Astrocyte (in vitro differentiated cells and primary cell): ENCODE measurements around the gene ATP2B3. TPM values are rescaled to one million over a fixed set of nuclear protein-coding genes. Genes with fewer than 3 reads are reported as not detected.

Experiments
- DNase-seq: peaks from one replicate; pipeline ENCODE4 v3.0.0-alpha.2; 2010; ENCODE audit warnings: low read depth
- FAIRE-seq: peaks from 2 replicates; lab custom pipeline; 2011; peaks lifted over from hg19 to GRCh38; lab: Jason Lieb, UNC
- H2AFZ ChIP-seq: 2 replicates; pipeline ENCODE4 v1.6.0; 2012; ENCODE audit warnings: low read depth, low read length, inconsistent platforms
- H3K27ac ChIP-seq: 2 replicates; pipeline ENCODE4 v1.5.1; 2011; ENCODE audit warnings: low read depth, low read length, inconsistent platforms
- H3K27me3 ChIP-seq: 2 replicates; pipeline ENCODE4 v1.6.0; 2011; ENCODE audit warnings: low read length, inconsistent platforms; ENCODE audit not compliant: insufficient read depth
- H3K36me3 ChIP-seq: 2 replicates; pipeline ENCODE4 v1.5.1; 2011; ENCODE audit warnings: low read length, inconsistent platforms; ENCODE audit not compliant: insufficient read depth
- H3K4me1 ChIP-seq: 2 replicates; pipeline ENCODE4 v1.5.1; 2011; ENCODE audit warnings: low read length, inconsistent platforms; ENCODE audit not compliant: insufficient read depth
- H3K4me2 ChIP-seq: 2 replicates; pipeline ENCODE4 v1.6.0; 2012; ENCODE audit warnings: low read length, inconsistent platforms
- H3K4me3 ChIP-seq: 2 replicates; pipeline ENCODE4 v1.5.1; 2011; ENCODE audit warnings: low read depth, mild to moderate bottlenecking, low read length, inconsistent platforms; ENCODE audit not compliant: insufficient read depth
- H3K79me2 ChIP-seq: 2 replicates; pipeline ENCODE4 v1.6.0; 2012; ENCODE audit warnings: mild to moderate bottlenecking, low read length, inconsistent platforms; ENCODE audit not compliant: insufficient read depth
- H3K9ac ChIP-seq: 2 replicates; pipeline ENCODE4 v1.6.0; 2012; ENCODE audit warnings: mild to moderate bottlenecking, low read length, inconsistent platforms
- H3K9me3 ChIP-seq: 2 replicates; pipeline ENCODE4 v1.5.1; 2012; ENCODE audit warnings: low read depth, mild to moderate bottlenecking, low read length, inconsistent platforms; ENCODE audit not compliant: insufficient read depth
- H4K20me1 ChIP-seq: 2 replicates; pipeline ENCODE4 v1.6.0; 2012; ENCODE audit warnings: low read length, inconsistent platforms; ENCODE audit not compliant: insufficient read depth
- H3K27ac Mint-ChIP-seq: one replicate; pipeline ENCODE4 v1.8.0; 2021; ENCODE audit warnings: mild to moderate bottlenecking, mixed read lengths; ENCODE audit not compliant: unreplicated experiment
- H3K27me3 Mint-ChIP-seq: one replicate; pipeline ENCODE4 v1.8.0; 2021; ENCODE audit warnings: low read depth, mixed read lengths; ENCODE audit not compliant: unreplicated experiment
- H3K36me3 Mint-ChIP-seq: one replicate; pipeline ENCODE4 v1.8.0; 2021; ENCODE audit warnings: low read depth, mixed read lengths; ENCODE audit not compliant: unreplicated experiment
- H3K4me1 Mint-ChIP-seq: one replicate; pipeline ENCODE4 v1.8.0; 2021; ENCODE audit warnings: low read depth, mixed read lengths; ENCODE audit not compliant: unreplicated experiment
- H3K4me3 Mint-ChIP-seq: one replicate; pipeline ENCODE4 v1.8.0; 2021; ENCODE audit warnings: mild to moderate bottlenecking, moderate library complexity, mixed read lengths; ENCODE audit not compliant: unreplicated experiment
- H3K9me3 Mint-ChIP-seq: one replicate; pipeline ENCODE4 v1.8.0; 2021; ENCODE audit warnings: mild to moderate bottlenecking, mixed read lengths; ENCODE audit not compliant: unreplicated experiment
- EZH2 ChIP-seq: IDR thresholded peaks from 2 replicates; pipeline ENCODE4 v1.6.1; 2012; ENCODE audit warnings: mild to moderate bottlenecking, low read length, inconsistent platforms; ENCODE audit not compliant: insufficient read depth
- total RNA-seq: library from RNA; stranded (reverse); gene quantifications from 2 replicates; pipeline ENCODE4 v1.2.1, GENCODE V29; 2021
- TF ChIP-seq, protein P1 (sequence below): IDR thresholded peaks from 2 replicates; pipeline ENCODE4 v1.5.1; 2011; ENCODE audit warnings: low read depth, mild to moderate bottlenecking, inconsistent platforms, low read length, moderate library complexity; ENCODE audit not compliant: insufficient read depth

ATP2B3 gene
- total RNA-seq, 1 donor from 2014 or later, result 0.52 TPM

DNA sequence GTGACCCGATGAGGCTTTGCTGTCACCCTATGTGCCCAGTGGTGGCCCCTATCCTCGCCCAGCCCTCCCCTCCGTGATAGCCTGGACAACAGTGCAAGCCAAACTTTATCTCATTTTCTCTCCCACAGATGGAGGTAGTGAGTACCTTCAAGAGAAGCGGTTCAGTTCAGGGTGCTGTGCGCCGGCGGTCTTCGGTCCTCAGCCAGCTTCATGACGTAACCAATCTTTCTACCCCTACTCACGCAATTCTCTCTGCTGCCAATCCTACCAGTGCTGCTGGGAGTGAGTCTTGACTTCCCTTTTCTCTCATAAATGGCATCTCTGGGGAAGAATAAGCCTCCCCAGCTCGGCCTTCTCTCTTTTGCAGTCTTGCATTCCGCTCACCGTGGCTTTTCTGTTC is 52.0 kb downstream of the ATP2B3 start:
- no peaks in the 10 kb centered on the region for H3K4me1 Mint-ChIP-seq
- H3K9me3 Mint-ChIP-seq, result no peaks in the 10 kb centered on the region
- no peaks in the 10 kb centered on the region for H4K20me1 ChIP-seq
- no peaks in the 10 kb centered on the region for H3K36me3 ChIP-seq
- no peak overlapping the region for H3K4me3 Mint-ChIP-seq
- H3K36me3 Mint-ChIP-seq, result no peaks in the 10 kb centered on the region
- FAIRE-seq (no peak), DNase-seq (no peak)
- no peak overlapping the region for H3K27ac ChIP-seq
- H2AFZ ChIP-seq, result no peak overlapping the region
- H3K4me1 ChIP-seq, result no peaks in the 10 kb centered on the region
- H3K9ac ChIP-seq, result no peak overlapping the region
- H3K9me3 ChIP-seq, result no peaks in the 10 kb centered on the region
- H3K27me3 Mint-ChIP-seq, result peaks cover 16% of the 10 kb centered on the region
- H3K27me3 ChIP-seq, result no peaks in the 10 kb centered on the region
- no peak overlapping the region for H3K4me3 ChIP-seq
- H3K4me2 ChIP-seq, result no peak overlapping the region
- no peaks in the 10 kb centered on the region for H3K79me2 ChIP-seq
- no peak overlapping the region for H3K27ac Mint-ChIP-seq
- TF ChIP-seq EZH2, result no peak
- TF ChIP-seq, protein P1, sequence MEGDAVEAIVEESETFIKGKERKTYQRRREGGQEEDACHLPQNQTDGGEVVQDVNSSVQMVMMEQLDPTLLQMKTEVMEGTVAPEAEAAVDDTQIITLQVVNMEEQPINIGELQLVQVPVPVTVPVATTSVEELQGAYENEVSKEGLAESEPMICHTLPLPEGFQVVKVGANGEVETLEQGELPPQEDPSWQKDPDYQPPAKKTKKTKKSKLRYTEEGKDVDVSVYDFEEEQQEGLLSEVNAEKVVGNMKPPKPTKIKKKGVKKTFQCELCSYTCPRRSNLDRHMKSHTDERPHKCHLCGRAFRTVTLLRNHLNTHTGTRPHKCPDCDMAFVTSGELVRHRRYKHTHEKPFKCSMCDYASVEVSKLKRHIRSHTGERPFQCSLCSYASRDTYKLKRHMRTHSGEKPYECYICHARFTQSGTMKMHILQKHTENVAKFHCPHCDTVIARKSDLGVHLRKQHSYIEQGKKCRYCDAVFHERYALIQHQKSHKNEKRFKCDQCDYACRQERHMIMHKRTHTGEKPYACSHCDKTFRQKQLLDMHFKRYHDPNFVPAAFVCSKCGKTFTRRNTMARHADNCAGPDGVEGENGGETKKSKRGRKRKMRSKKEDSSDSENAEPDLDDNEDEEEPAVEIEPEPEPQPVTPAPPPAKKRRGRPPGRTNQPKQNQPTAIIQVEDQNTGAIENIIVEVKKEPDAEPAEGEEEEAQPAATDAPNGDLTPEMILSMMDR, result no peak

DNA sequence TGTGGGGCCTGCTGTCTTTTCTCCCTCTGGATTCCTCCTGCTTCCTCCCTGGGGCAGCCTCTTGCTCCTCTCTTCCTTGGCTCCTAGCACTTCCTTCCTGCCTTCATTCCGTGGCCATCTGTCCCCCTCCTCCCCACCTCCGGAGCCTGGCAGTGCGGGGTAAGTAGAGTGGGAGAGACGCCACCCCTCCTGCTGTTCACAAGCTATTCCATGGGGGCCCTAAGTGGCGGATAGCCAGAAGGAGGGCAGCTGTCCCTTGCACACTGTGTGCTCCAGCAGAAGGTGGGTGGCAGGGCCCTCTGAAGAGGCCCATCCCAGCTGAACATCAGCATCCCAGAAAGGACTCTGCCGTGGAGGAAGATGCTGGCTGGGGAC is 54.1 kb downstream of the ATP2B3 start:
- no peak overlapping the region for H3K27ac Mint-ChIP-seq
- no peaks in the 10 kb centered on the region for H3K36me3 Mint-ChIP-seq
- Histone ChIP-seq H3K9ac (no peak overlapping the region), H4K20me1 (no peaks in the 10 kb centered on the region), H3K4me3 (no peak overlapping the region), H3K79me2 (no peaks in the 10 kb centered on the region), H3K9me3 (no peaks in the 10 kb centered on the region), H3K27me3 (no peaks in the 10 kb centered on the region), H2AFZ (no peak overlapping the region), H3K4me1 (no peaks in the 10 kb centered on the region), H3K4me2 (no peak overlapping the region), H3K27ac (no peak overlapping the region), H3K36me3 (no peaks in the 10 kb centered on the region)
- H3K4me1 Mint-ChIP-seq, result no peaks in the 10 kb centered on the region
- no peaks in the 10 kb centered on the region for H3K9me3 Mint-ChIP-seq
- FAIRE-seq (no peak), DNase-seq (no peak)
- TF ChIP-seq EZH2, result no peak
- TF ChIP-seq, protein P1, result no peak
- H3K4me3 Mint-ChIP-seq, result no peak overlapping the region
- peaks cover 20% of the 10 kb centered on the region for H3K27me3 Mint-ChIP-seq

DNA sequence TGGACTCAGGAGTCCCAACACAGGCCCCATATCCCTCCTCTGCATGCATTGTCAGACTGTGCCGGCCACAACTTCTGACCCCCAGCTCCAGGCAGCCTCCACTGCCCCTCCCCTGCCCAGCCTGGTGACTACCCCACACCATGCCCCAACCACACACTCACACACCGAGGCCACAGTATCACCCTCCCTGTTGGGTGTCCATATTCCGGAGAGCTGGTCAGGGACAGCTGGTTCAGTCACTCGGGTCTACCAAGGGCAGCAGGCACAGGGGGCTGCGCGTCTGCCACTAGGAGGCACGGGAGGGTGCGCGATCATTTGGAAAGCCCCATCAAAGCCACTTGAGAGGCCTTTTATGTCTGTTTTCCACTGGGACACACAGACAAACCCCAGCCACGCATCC is 55.2 kb downstream of the ATP2B3 start:
- H3K4me3 ChIP-seq, result no peak overlapping the region
- H3K4me3 Mint-ChIP-seq, result no peak overlapping the region
- H3K27me3 ChIP-seq, result no peaks in the 10 kb centered on the region
- no peak overlapping the region for H2AFZ ChIP-seq
- FAIRE-seq, result no peak
- H3K27me3 Mint-ChIP-seq, result peaks cover 20% of the 10 kb centered on the region
- no peaks in the 10 kb centered on the region for H3K9me3 ChIP-seq
- no peak overlapping the region for H3K27ac Mint-ChIP-seq
- no peak overlapping the region for H3K4me2 ChIP-seq
- TF ChIP-seq, protein P1, result no peak
- TF ChIP-seq EZH2, result no peak
- no peak overlapping the region for H3K27ac ChIP-seq
- no peaks in the 10 kb centered on the region for H3K36me3 Mint-ChIP-seq
- H3K9ac ChIP-seq, result no peak overlapping the region
- H3K4me1 ChIP-seq, result no peaks in the 10 kb centered on the region
- H3K9me3 Mint-ChIP-seq, result no peaks in the 10 kb centered on the region
- no peak for DNase-seq
- no peaks in the 10 kb centered on the region for H3K36me3 ChIP-seq
- H3K4me1 Mint-ChIP-seq, result no peaks in the 10 kb centered on the region
- no peaks in the 10 kb centered on the region for H4K20me1 ChIP-seq
- H3K79me2 ChIP-seq, result no peaks in the 10 kb centered on the region
